ENCODE data around the gene EGFL8. TPM values are rescaled to one million over a fixed set of nuclear protein-coding genes. Genes with fewer than 3 reads are reported as not detected.

Gene EGFL8
- total and polyA plus RNA-seq, 2 of the 8 experiments (the other 6 are each of a cell fraction or from before 2014, with no cell fraction given), result 5.0 to 9.2 TPM

GRCh38 chr6:32191696-32192607 lies 27.6 kb downstream of the EGFL8 start (continued):
- TF ChIP-seq ATF2 (IDR thresholded peaks at IDR 0.05; ENCODE audit: low read length), result no peak
- no peak for TF ChIP-seq ASH2L (IDR thresholded peaks at IDR 0.05; ENCODE audit: low read length)
- TF ChIP-seq PHF8 (conservative IDR thresholded peaks at IDR 0.05; ENCODE audit: low read depth, low read length), result no peak
- no peak for TF ChIP-seq ATF3 (IDR thresholded peaks at IDR 0.05; ENCODE audit: insufficient read depth, low read depth, low read length)
- TF ChIP-seq SP4 (IDR thresholded peaks at IDR 0.05; ENCODE audit: low read length), result no peak
- no peak for TF ChIP-seq TAF7 (optimal IDR thresholded peaks at IDR 0.05; ENCODE audit: borderline replicate concordance, low read depth, low read length)
- no peak for TF ChIP-seq KDM5A (IDR thresholded peaks at IDR 0.05; ENCODE audit: low read length)

Data from H1 (cell line).